Memory B cell (primary cell): ENCODE results near the gene CUX1.
A peak's percentile ranks its signal among the peaks of the same experiment; 100 is the strongest.
"Not testable (repeated sequence)": the region's sequence is repeated elsewhere in the genome, so short reads cannot be mapped to it uniquely, and the experiment has no call there.

Experiments
- ATAC-seq: fragments of 150-1000 bp; cut with Tn5 transposase; 2 replicates; pipeline ENCODE4 v1.10.0; 2021; ENCODE audit warnings: low read depth, mild to moderate bottlenecking, moderate library complexity
- DNase-seq, 2 donors: peaks; one replicate each; pipeline ENCODE4 v3.0.0; 2022; ENCODE audit warnings: low spot score in 2 of 2
- H3K27ac Mint-ChIP-seq: one replicate; pipeline ENCODE4 v1.8.0; 2022; ENCODE audit warnings: mild to moderate bottlenecking, moderate library complexity, mixed read lengths
- H3K27me3 Mint-ChIP-seq: one replicate; pipeline ENCODE4 v1.8.0; 2022; ENCODE audit warnings: mixed read lengths
- H3K36me3 Mint-ChIP-seq: one replicate; pipeline ENCODE4 v1.8.0; 2022; ENCODE audit warnings: mild to moderate bottlenecking, mixed read lengths
- H3K4me1 Mint-ChIP-seq: one replicate; pipeline ENCODE4 v1.8.0; 2022; ENCODE audit warnings: mixed read lengths
- H3K4me3 Mint-ChIP-seq: one replicate; pipeline ENCODE4 v1.8.0; 2022; ENCODE audit warnings: mild to moderate bottlenecking, moderate library complexity, mixed read lengths
- H3K9me3 Mint-ChIP-seq: one replicate; pipeline ENCODE4 v1.8.0; 2022; ENCODE audit warnings: mixed read lengths

CUX1 gene

GRCh38 chr7:101843293-101844271 is 26.2 kb downstream of the CUX1 start:
- Mint-ChIP-seq H3K4me3 (no peak overlapping the region), H3K9me3 (no peaks in the 10 kb centered on the region), H3K27ac (no peak overlapping the region), H3K36me3 (peaks cover 4% of the 10 kb centered on the region), H3K27me3 (no peaks in the 10 kb centered on the region), H3K4me1 (peaks cover 7% of the 10 kb centered on the region)
- ATAC-seq: no peak
- no peak for DNase-seq

- Mint-ChIP-seq H3K4me3 (no peak overlapping the region), H3K27ac (no peak overlapping the region), H3K9me3 (peaks cover 5% of the 10 kb centered on the region), H3K27me3 (no peaks in the 10 kb centered on the region), H3K4me1 (peaks cover 7% of the 10 kb centered on the region), H3K36me3 (peaks cover 8% of the 10 kb centered on the region)
- ATAC-seq (no peak), DNase-seq (no peak)
Measured at GRCh38 chr7:101845974-101846373, 28.5 kb downstream of the CUX1 start.

- DNase-seq (no peak), ATAC-seq (no peak)
- Mint-ChIP-seq H3K36me3 (peaks cover 11% of the 10 kb centered on the region), H3K4me3 (no peak overlapping the region), H3K4me1 (peaks cover 13% of the 10 kb centered on the region), H3K27me3 (no peaks in the 10 kb centered on the region), H3K27ac (no peak overlapping the region), H3K9me3 (peaks cover 5% of the 10 kb centered on the region)
Measured at GRCh38 chr7:101846800-101847538, 29.5 kb downstream of the CUX1 start.

GRCh38 chr7:101848208-101848951 is 31.0 kb downstream of the CUX1 start:
- Mint-ChIP-seq H3K4me1 (peaks cover 17% of the 10 kb centered on the region), H3K9me3 (peaks cover 5% of the 10 kb centered on the region), H3K27ac (no peak overlapping the region), H3K27me3 (no peaks in the 10 kb centered on the region), H3K4me3 (no peak overlapping the region), H3K36me3 (peaks cover 11% of the 10 kb centered on the region)
- ATAC-seq (no peak), DNase-seq (no peak)

GRCh38 chr7:101849314-101849713 is 31.9 kb downstream of the CUX1 start:
- not testable (repeated sequence) for H3K9me3 Mint-ChIP-seq, DNase-seq, H3K27me3 Mint-ChIP-seq, H3K4me3 Mint-ChIP-seq, ATAC-seq
- Mint-ChIP-seq H3K4me1 (peaks cover 18% of the 10 kb centered on the region), H3K27ac (peak overlapping the region; percentile 28), H3K36me3 (peaks cover 11% of the 10 kb centered on the region)

- H3K4me3 Mint-ChIP-seq, ATAC-seq, H3K9me3 Mint-ChIP-seq, H3K36me3 Mint-ChIP-seq, DNase-seq, H3K27ac Mint-ChIP-seq, H3K27me3 Mint-ChIP-seq: not testable (repeated sequence)
- H3K4me1 Mint-ChIP-seq: peaks cover 28% of the 10 kb centered on the region
Measured at GRCh38 chr7:101852364-101852763, 34.9 kb downstream of the CUX1 start.

- peaks cover 34% of the 10 kb centered on the region for H3K4me1 Mint-ChIP-seq
Measured at GRCh38 chr7:101853684-101854083, 36.3 kb downstream of the CUX1 start.

GRCh38 chr7:101854084-101854865 is 36.8 kb downstream of the CUX1 start:
- Mint-ChIP-seq H3K9me3 (peaks cover 4% of the 10 kb centered on the region), H3K27ac (no peak overlapping the region), H3K36me3 (peaks cover 7% of the 10 kb centered on the region), H3K4me1 (peaks cover 34% of the 10 kb centered on the region), H3K4me3 (no peak overlapping the region), H3K27me3 (no peaks in the 10 kb centered on the region)
- no peak for ATAC-seq
- DNase-seq: no peak

More at GRCh38 chr7:101853684-101854083, 36.3 kb downstream of the CUX1 start:
- ATAC-seq: no peak
- Mint-ChIP-seq H3K4me3 (no peak overlapping the region), H3K27ac (no peak overlapping the region), H3K27me3 (no peaks in the 10 kb centered on the region), H3K9me3 (peaks cover 5% of the 10 kb centered on the region), H3K36me3 (peaks cover 9% of the 10 kb centered on the region)
- no peak for DNase-seq

GRCh38 chr7:101856473-101857357 is 39.3 kb downstream of the CUX1 start:
- Mint-ChIP-seq H3K27me3 (no peaks in the 10 kb centered on the region), H3K4me1 (peaks cover 43% of the 10 kb centered on the region), H3K4me3 (peak overlapping the region; percentile 93), H3K36me3 (peaks cover 2% of the 10 kb centered on the region), H3K9me3 (no peaks in the 10 kb centered on the region), H3K27ac (peak overlapping the region; percentile 98)
- DNase-seq: peak; percentile 83
- ATAC-seq: peak; percentile 86

GRCh38 chr7:101857358-101857811 is 40.0 kb downstream of the CUX1 start:
- DNase-seq: peak in 1 of 2 donors; percentile 22
- peaks cover 2% of the 10 kb centered on the region for H3K36me3 Mint-ChIP-seq
- peak overlapping the region; percentile 93 for H3K4me3 Mint-ChIP-seq
- ATAC-seq: peak; percentile 21
- H3K27me3 Mint-ChIP-seq: no peaks in the 10 kb centered on the region
- H3K4me1 Mint-ChIP-seq: peaks cover 43% of the 10 kb centered on the region
- H3K9me3 Mint-ChIP-seq: no peaks in the 10 kb centered on the region
- H3K27ac Mint-ChIP-seq: peak overlapping the region; percentile 98

- Mint-ChIP-seq H3K27ac (no peak overlapping the region), H3K9me3 (no peaks in the 10 kb centered on the region), H3K4me1 (peaks cover 40% of the 10 kb centered on the region), H3K4me3 (no peak overlapping the region), H3K27me3 (no peaks in the 10 kb centered on the region), H3K36me3 (peaks cover 2% of the 10 kb centered on the region)
- no peak for DNase-seq
- no peak for ATAC-seq
Measured at GRCh38 chr7:101858437-101859385, 41.3 kb downstream of the CUX1 start.
